IgD-negative memory B cell (primary cell): ENCODE data around the gene LHPP. TPM values are rescaled to one million over a fixed set of nuclear protein-coding genes. Genes with fewer than 3 reads are reported as not detected.
A peak's percentile ranks its signal among the peaks of the same experiment; 100 is the strongest.

ENCODE experiments used
- H3K27ac Mint-ChIP-seq, 3 donors: one replicate each; pipeline ENCODE4 v1.8.0; 2020 to 2022; ENCODE audit warnings: mild to moderate bottlenecking in 3 of 3, mixed read lengths in 3 of 3, moderate library complexity in 1 of 3
- H3K27me3 Mint-ChIP-seq: one replicate; pipeline ENCODE4 v1.8.0; 2021; ENCODE audit warnings: mixed read lengths
- H3K36me3 Mint-ChIP-seq: one replicate; pipeline ENCODE4 v1.8.0; 2020; ENCODE audit warnings: mild to moderate bottlenecking, mixed read lengths
- H3K4me1 Mint-ChIP-seq, 3 donors: one replicate each; pipeline ENCODE4 v1.8.0; 2020 to 2022; ENCODE audit warnings: mixed read lengths in 3 of 3, mild to moderate bottlenecking in 1 of 3
- H3K4me3 Mint-ChIP-seq, 4 donors: one replicate each; pipeline ENCODE4 v1.8.0; 2020 to 2022; ENCODE audit warnings: mild to moderate bottlenecking in 4 of 4, mixed read lengths in 4 of 4, moderate library complexity in 3 of 4
- H3K9me3 Mint-ChIP-seq, 3 donors: one replicate each; pipeline ENCODE4 v1.8.0; 2020 to 2021; ENCODE audit warnings: mixed read lengths in 3 of 3, mild to moderate bottlenecking in 1 of 3
- polyA plus RNA-seq: library from polyadenylated mRNA; unstranded; fragments of 300-500 nt; fragmentation: Illumina TruSeq; gene quantifications from one replicate; pipeline ENCODE4 v1.2.3, GENCODE V29; 2021

The LHPP gene
- polyA plus RNA-seq, 1 donor from 2014 or later: 52.0 TPM

GRCh38 chr10:124616836-124617130 is 155.2 kb downstream of the LHPP start:
- peak overlapping the region in 2 of 4 donors; percentile 87 to 89 for H3K4me3 Mint-ChIP-seq
- peaks cover 5% of the 10 kb centered on the region for H3K36me3 Mint-ChIP-seq
- H3K27ac Mint-ChIP-seq: peak overlapping the region; percentile 97 to 99 (median 98)
- H3K27me3 Mint-ChIP-seq: no peaks in the 10 kb centered on the region
- peaks cover 43 to 58% (median 56%) of the 10 kb centered on the region in 3 donors for H3K4me1 Mint-ChIP-seq
- peaks cover 0 to 2% (median 0%) of the 10 kb centered on the region in 3 donors for H3K9me3 Mint-ChIP-seq

GRCh38 chr10:124618470-124619073 is 156.9 kb downstream of the LHPP start:
- peaks cover 5% of the 10 kb centered on the region for H3K36me3 Mint-ChIP-seq
- peak overlapping the region; percentile 97 to 99 (median 98) for H3K27ac Mint-ChIP-seq
- H3K9me3 Mint-ChIP-seq: peaks cover 0 to 2% (median 0%) of the 10 kb centered on the region in 3 donors
- H3K4me1 Mint-ChIP-seq: peaks cover 39 to 57% (median 50%) of the 10 kb centered on the region in 3 donors
- H3K27me3 Mint-ChIP-seq: no peaks in the 10 kb centered on the region
- peak overlapping the region; percentile 79 to 94 (median 88) for H3K4me3 Mint-ChIP-seq

GRCh38 chr10:124619195-124619594 is 157.6 kb downstream of the LHPP start:
- peaks cover 39 to 57% (median 53%) of the 10 kb centered on the region in 3 donors for H3K4me1 Mint-ChIP-seq
- H3K36me3 Mint-ChIP-seq: peaks cover 6% of the 10 kb centered on the region
- H3K4me3 Mint-ChIP-seq: peak overlapping the region; percentile 79 to 94 (median 88)
- H3K27me3 Mint-ChIP-seq: no peaks in the 10 kb centered on the region
- H3K9me3 Mint-ChIP-seq: peaks cover 0 to 2% (median 0%) of the 10 kb centered on the region in 3 donors
- peak overlapping the region; percentile 97 to 99 (median 98) for H3K27ac Mint-ChIP-seq

GRCh38 chr10:124619802-124620490 is 158.3 kb downstream of the LHPP start:
- peaks cover 41 to 57% (median 56%) of the 10 kb centered on the region in 3 donors for H3K4me1 Mint-ChIP-seq
- peak overlapping the region; percentile 97 to 99 (median 98) for H3K27ac Mint-ChIP-seq
- H3K9me3 Mint-ChIP-seq: peaks cover 0 to 2% (median 0%) of the 10 kb centered on the region in 3 donors
- no peaks in the 10 kb centered on the region for H3K27me3 Mint-ChIP-seq
- H3K36me3 Mint-ChIP-seq: peaks cover 6% of the 10 kb centered on the region
- peak overlapping the region; percentile 79 to 94 (median 88) for H3K4me3 Mint-ChIP-seq

- Mint-ChIP-seq H3K4me1 (peaks cover 46 to 59% (median 58%) of the 10 kb centered on the region in 3 donors), H3K4me3 (peak overlapping the region in 3 of 4 donors; percentile 72 to 89 (median 83)), H3K9me3 (no peaks in the 10 kb centered on the region), H3K27ac (peak overlapping the region; percentile 53 to 99 (median 93)), H3K27me3 (no peaks in the 10 kb centered on the region), H3K36me3 (peaks cover 6% of the 10 kb centered on the region)
Measured at GRCh38 chr10:124621637-124622036, 160.0 kb downstream of the LHPP start.

- Mint-ChIP-seq H3K27ac (peak overlapping the region; percentile 91 to 99 (median 93)), H3K9me3 (no peaks in the 10 kb centered on the region), H3K36me3 (peaks cover 6% of the 10 kb centered on the region), H3K27me3 (no peaks in the 10 kb centered on the region), H3K4me3 (peak overlapping the region in 2 of 4 donors; percentile 83 to 89), H3K4me1 (peaks cover 52 to 61% (median 61%) of the 10 kb centered on the region in 3 donors)
Measured at GRCh38 chr10:124622158-124622557, 160.5 kb downstream of the LHPP start.

GRCh38 chr10:124622866-124623536 is 161.4 kb downstream of the LHPP start:
- Mint-ChIP-seq H3K27me3 (no peaks in the 10 kb centered on the region), H3K4me1 (peaks cover 53 to 61% (median 56%) of the 10 kb centered on the region in 3 donors), H3K27ac (peak overlapping the region; percentile 95 to 99 (median 97)), H3K9me3 (no peaks in the 10 kb centered on the region), H3K4me3 (peak overlapping the region in 3 of 4 donors; percentile 41 to 65 (median 41)), H3K36me3 (peaks cover 3% of the 10 kb centered on the region)

GRCh38 chr10:124624006-124624405 is 162.4 kb downstream of the LHPP start:
- no peaks in the 10 kb centered on the region for H3K9me3 Mint-ChIP-seq
- no peaks in the 10 kb centered on the region for H3K27me3 Mint-ChIP-seq
- H3K27ac Mint-ChIP-seq: peak overlapping the region; percentile 59 to 97 (median 95)
- H3K36me3 Mint-ChIP-seq: peaks cover 2% of the 10 kb centered on the region
- H3K4me1 Mint-ChIP-seq: peaks cover 54 to 62% (median 61%) of the 10 kb centered on the region in 3 donors
- peak overlapping the region in 3 of 4 donors; percentile 46 to 74 (median 63) for H3K4me3 Mint-ChIP-seq

GRCh38 chr10:124624466-124624865 is 162.8 kb downstream of the LHPP start:
- Mint-ChIP-seq H3K27ac (peak overlapping the region; percentile 59 to 97 (median 95)), H3K27me3 (no peaks in the 10 kb centered on the region), H3K4me1 (peaks cover 55 to 64% (median 61%) of the 10 kb centered on the region in 3 donors), H3K36me3 (peaks cover 2% of the 10 kb centered on the region), H3K4me3 (peak overlapping the region; percentile 41 to 80 (median 47)), H3K9me3 (no peaks in the 10 kb centered on the region)

GRCh38 chr10:124624895-124625294 is 163.3 kb downstream of the LHPP start:
- Mint-ChIP-seq H3K4me3 (peak overlapping the region; percentile 46 to 80 (median 64)), H3K36me3 (peaks cover 2% of the 10 kb centered on the region), H3K27ac (peak overlapping the region; percentile 59 to 97 (median 95)), H3K9me3 (no peaks in the 10 kb centered on the region), H3K27me3 (no peaks in the 10 kb centered on the region), H3K4me1 (peaks cover 54 to 66% (median 60%) of the 10 kb centered on the region in 3 donors)

GRCh38 chr10:124625831-124626238 is 164.2 kb downstream of the LHPP start:
- peak overlapping the region; percentile 71 to 97 (median 94) for H3K27ac Mint-ChIP-seq
- H3K9me3 Mint-ChIP-seq: no peaks in the 10 kb centered on the region
- peaks cover 2% of the 10 kb centered on the region for H3K36me3 Mint-ChIP-seq
- H3K4me3 Mint-ChIP-seq: peak overlapping the region in 2 of 4 donors; percentile 60 to 78
- H3K4me1 Mint-ChIP-seq: peaks cover 51 to 62% (median 56%) of the 10 kb centered on the region in 3 donors
- no peaks in the 10 kb centered on the region for H3K27me3 Mint-ChIP-seq

- Mint-ChIP-seq H3K27me3 (no peaks in the 10 kb centered on the region), H3K27ac (peak overlapping the region; percentile 94 to 98 (median 97)), H3K36me3 (peaks cover 2% of the 10 kb centered on the region), H3K9me3 (no peaks in the 10 kb centered on the region), H3K4me1 (peaks cover 45 to 55% (median 51%) of the 10 kb centered on the region in 3 donors), H3K4me3 (peak overlapping the region; percentile 25 to 89 (median 82))
Measured at GRCh38 chr10:124626759-124627380, 165.2 kb downstream of the LHPP start.

GRCh38 chr10:124627866-124628675 is 166.4 kb downstream of the LHPP start:
- peaks cover 2% of the 10 kb centered on the region for H3K36me3 Mint-ChIP-seq
- peak overlapping the region; percentile 94 to 98 (median 97) for H3K27ac Mint-ChIP-seq
- peak overlapping the region; percentile 38 to 85 (median 80) for H3K4me3 Mint-ChIP-seq
- H3K27me3 Mint-ChIP-seq: no peaks in the 10 kb centered on the region
- peaks cover 44 to 54% (median 46%) of the 10 kb centered on the region in 3 donors for H3K4me1 Mint-ChIP-seq
- H3K9me3 Mint-ChIP-seq: no peaks in the 10 kb centered on the region

- Mint-ChIP-seq H3K27ac (peak overlapping the region; percentile 94 to 98 (median 97)), H3K9me3 (no peaks in the 10 kb centered on the region), H3K4me3 (peak overlapping the region in 3 of 4 donors; percentile 78 to 89 (median 85)), H3K4me1 (peaks cover 46 to 58% (median 50%) of the 10 kb centered on the region in 3 donors), H3K36me3 (peaks cover 2% of the 10 kb centered on the region), H3K27me3 (no peaks in the 10 kb centered on the region)
Measured at GRCh38 chr10:124628676-124629021, 167.0 kb downstream of the LHPP start.
